ENCODE results near the gene CALHM3.

GRCh38 chr10:103474077-103474476 lies 5.0 kb downstream of the CALHM3 start:
- TF ChIP-seq CTCF (IDR thresholded peaks at IDR 0.05; ENCODE audit: poor library complexity): no peak
- no peak for TF ChIP-seq EZH2phosphoT487 (IDR thresholded peaks at IDR 0.05; ENCODE audit: low read depth, severe bottlenecking, unreplicated experiment)

Measured in hepatocyte (in vitro differentiated cells).